Brain pericyte (primary cell): ENCODE data around the gene TPT1.

ENCODE experiments used
- DNase-seq: peaks from one replicate; pipeline ENCODE4 v3.0.0-alpha.2; 2012; ENCODE audit warnings: low read depth, low spot score

Gene TPT1

GRCh38 chr13:45333977-45334922 is 6.7 kb downstream of the TPT1 start:
- no peak for DNase-seq

DNA sequence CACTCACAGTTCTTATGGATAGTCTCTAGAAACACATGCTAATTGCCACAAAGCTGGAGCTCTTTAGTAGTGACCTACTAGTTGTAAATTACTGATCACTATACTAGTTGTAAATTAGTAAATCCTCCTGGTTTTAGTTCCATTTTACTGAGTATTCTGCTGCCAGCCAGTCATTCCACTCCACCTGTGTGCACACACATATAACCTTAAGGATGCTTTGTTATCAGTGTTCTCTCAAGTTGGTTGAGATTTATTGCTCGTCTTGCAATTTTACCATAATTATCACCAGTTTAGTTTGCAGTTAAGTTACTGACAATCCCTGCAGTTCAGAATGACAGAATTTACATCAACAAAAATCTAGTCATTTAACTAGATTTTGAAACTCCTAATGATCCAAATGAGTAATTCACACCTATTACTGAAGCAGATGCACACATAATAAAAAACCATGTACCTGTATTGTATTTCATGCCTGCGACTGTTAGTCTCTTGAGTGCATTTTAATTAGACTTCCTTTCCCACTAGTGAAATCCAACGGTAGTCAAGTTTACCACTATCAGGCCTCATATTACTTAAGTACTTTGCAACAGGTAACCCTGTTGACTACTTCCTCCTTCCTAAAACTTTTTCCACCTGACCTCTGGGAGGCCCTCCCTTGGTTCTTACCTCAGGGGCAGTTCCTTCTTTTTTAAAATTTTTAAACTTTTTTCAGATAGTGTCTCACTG is 7.6 kb downstream of the TPT1 start:
- no peak for DNase-seq

GRCh38 chr13:45332831-45333219 is 8.2 kb downstream of the TPT1 start:
- no peak for DNase-seq

- no peak for DNase-seq
Measured at GRCh38 chr13:45332036-45332830, 8.8 kb downstream of the TPT1 start.

- no peak for DNase-seq
Measured at GRCh38 chr13:45331692-45332035, 9.3 kb downstream of the TPT1 start.

- DNase-seq, result no peak
Measured at GRCh38 chr13:45331123-45331619, 9.8 kb downstream of the TPT1 start.

DNA sequence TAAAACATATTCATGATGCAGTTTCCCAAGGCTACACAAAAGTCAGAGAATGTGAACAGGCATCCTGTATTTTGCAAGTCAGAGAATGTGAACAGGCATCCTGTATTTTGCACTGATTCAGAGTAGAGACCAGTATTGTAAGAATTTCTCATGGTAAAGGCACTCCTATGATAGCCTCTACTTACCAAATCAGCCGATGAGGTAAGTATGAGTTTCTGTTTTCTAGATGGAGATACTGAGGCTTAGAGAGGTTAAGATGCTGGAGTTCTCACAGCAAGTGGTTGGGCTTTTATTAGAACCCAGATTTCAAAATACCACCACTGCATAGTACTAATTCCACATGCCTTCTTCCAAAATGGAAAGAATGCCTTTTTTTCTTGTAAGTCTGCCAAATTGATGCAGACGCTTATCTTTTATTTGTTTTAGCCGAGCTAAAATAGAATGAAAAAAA is 12.3 kb downstream of the TPT1 start:
- no peak for DNase-seq

- DNase-seq, result no peak
Measured at GRCh38 chr13:45327253-45327955, 13.6 kb downstream of the TPT1 start.

- DNase-seq, result peak; percentile 73
Measured at GRCh38 chr13:45325806-45326205, 15.2 kb downstream of the TPT1 start.

- DNase-seq, result no peak
Measured at GRCh38 chr13:45320876-45321629, 19.9 kb downstream of the TPT1 start.

DNA sequence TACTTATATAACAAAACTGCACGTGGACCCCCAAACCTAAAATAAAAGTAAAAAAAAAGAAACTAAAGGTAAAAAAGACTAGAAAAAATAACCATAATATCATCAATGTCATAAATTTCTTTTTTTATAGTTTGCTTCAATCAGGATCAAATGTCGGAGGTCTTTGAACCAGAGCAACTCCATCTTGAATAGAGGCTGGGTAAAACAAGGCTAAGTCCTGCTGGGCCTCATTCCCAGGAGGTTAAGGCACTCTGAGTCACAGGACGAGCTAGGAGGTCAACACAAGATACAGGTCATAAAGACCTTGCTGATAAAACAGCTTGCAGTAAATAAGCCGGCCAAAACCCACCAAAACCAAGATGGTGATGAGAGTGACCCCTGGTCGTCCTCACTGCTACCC is 24.0 kb downstream of the TPT1 start:
- no peak for DNase-seq

DNA sequence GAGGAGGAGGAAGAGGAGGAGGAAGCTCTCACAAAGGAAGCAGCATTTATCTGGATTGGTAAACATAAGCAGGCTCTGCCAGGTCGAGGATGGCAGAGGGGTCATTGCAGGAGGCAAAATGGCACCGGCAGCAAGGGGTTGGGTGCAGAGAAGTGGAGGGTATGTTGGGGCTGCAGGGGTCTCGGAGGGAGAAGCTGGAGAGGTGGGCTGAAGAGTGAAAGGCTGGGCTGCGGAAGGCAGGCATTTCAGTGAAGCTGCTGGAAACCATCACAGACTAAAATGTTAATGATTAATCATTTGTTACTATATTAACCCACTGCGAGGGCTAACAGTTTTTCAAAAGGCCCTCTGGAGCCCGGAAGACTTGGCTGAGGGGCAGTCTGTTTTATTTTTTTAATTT is 24.6 kb downstream of the TPT1 start:
- no peak for DNase-seq

DNA sequence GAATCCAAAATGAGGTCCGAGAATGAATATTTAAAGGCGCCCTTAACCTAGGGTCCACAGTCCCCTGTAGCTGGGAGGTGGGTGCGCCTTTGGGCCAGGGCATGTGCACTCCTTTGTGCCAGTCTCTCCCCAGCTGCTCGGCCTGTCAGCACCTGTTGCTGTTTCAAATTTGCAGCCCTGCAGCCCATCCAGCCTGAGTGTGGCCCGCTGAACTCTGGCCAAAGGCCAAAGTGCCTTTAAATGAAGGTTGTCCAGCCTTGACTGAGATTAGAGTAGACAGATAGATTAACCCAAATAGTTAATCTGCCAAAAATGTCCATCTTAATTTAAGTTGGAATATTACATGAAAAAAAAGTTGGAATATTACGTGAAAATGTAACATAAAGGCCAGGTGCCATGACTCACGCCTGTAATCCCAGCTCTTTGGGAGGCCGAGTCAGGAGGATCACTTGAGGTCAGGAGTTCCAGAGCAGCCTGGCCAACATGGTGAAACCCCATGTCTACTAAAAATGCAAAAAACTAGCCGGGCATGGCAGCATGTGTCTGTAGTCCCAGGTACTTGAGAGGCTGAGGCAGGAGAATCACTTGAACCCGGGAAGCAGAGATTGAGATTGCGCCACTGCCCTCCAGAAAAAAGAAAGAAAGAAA is 25.3 kb downstream of the TPT1 start:
- no peak for DNase-seq

DNA sequence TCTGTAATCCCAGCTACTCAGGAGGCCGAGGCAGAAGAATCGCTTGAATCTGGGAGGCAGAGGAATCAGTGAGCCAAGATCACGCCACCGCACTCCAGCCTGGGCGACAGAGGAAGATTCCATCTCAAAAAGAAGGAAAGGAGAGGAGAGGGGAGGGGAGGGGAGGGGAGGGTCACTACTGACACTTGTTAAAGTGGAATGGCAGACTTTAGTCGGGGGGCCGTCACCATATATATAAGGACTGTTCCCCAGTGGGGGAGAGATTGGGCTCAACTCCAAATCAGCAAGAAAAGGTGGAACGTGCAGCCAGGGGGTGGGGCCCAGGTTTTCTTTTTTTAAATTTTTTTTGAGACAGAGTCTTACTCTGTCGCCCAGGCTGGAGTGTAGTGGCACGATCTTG is 26.2 kb downstream of the TPT1 start:
- no peak for DNase-seq

DNA sequence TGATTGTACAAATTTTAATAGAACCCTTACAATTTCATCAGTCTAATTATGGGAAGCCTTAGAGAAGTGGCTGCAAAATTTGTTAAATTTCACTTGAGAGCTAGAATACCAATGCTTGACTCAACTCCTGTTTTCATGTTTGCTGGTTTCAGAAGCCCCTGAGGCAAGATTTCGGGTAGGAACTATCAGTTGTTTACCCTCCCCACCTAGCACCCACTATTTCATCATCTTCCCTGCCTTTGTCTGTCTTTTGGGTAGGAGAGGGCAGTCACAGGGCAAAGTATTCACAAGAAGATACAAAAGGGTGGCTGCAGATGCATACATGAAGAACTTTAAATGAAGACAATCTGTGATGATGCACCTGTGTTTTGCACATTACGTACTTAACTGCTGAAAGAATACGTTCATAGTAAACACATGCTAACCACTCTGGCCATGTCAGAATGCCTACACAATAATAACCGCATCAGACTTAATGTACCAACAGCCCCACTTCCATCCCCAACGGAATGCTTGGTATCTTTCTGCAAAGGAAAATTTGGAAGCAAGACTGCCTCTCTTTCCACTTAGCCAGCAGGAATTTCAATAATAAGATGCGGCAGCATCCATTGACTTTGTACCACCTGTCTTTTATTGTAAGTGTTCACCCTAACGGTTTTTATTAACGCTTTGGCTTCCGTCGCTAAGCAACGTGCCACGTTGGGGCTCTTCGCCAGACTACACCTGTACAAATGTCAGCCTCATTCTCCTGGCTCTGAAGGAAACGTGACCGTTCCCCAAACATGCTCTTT is 30.4 kb downstream of the TPT1 start:
- DNase-seq, result no peak

DNA sequence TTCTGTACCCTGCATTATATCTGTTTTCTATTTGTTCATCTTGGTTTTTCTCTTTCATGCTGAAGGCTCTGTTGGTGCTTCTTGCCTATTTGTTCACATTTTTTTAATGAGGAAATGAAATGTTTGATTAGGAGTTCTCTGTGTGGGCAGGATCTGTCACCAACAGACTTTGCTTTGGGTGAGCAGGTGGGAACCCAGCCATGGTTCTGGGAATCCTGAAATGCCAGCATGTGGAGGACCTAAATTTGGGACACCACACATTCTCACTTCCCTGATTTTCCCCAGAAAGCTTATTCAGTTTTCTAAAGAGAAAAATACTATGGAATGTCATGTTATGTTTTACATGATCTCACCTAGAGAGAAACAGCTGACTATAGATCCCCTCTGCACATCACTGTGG is 34.0 kb downstream of the TPT1 start:
- DNase-seq, result no peak

GRCh38 chr13:45305079-45305478 is 35.9 kb downstream of the TPT1 start:
- DNase-seq, result no peak

DNA sequence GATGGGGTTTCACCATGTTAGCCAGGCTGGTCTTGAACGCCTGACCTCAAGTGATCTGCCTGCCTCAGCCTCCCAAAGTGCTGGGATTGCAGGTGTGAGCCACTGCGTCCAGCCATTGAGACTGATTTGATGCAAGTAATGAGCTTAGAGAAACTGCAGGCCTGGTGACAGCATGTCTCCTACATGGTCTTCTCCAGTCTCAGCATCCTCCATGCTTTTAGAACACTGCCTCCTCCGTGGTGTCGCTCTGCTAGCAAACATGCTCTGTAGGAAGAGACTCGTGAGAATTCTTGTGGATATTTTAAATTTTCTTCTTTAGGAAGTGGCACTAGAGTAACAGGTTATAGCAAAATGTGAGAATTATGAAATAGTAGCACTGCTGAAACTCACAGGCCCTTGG is 37.1 kb downstream of the TPT1 start:
- DNase-seq, result no peak

DNA sequence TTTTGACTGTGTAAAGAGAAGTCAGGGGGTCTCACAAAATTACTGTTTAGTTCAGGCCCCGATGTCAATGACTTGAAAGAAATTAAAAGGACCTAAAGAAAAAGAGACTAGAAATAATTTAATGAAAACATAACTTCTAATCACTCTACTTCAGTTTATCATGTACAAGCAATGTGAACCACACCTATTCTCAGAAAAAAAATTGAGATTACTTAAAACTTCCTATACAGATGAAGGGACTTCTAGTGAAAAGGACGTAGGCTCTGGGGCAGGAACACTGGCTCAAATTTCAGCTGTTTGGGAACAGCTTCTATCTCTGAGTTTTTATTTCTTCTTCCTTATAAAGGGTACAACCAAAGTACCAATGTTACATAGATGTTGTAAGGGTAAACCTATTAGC is 38.0 kb downstream of the TPT1 start:
- DNase-seq, result no peak
